HG03280 (cell line): ENCODE results near the gene SRD5A3.
A peak's percentile ranks its signal among the peaks of the same experiment; 100 is the strongest.

ENCODE experiments used
- ATAC-seq: cut with Tn5 transposase; IDR thresholded peaks from one replicate; pipeline ENCODE4 v1.9.1; 2021; ENCODE audit warnings: mild to moderate bottlenecking, moderate library complexity; ENCODE audit not compliant: unreplicated experiment

SRD5A3 gene

GRCh38 chr4:55372259-55372658 lies 26.2 kb downstream of the SRD5A3 start:
- ATAC-seq, result no peak

- no peak for ATAC-seq
Observed at GRCh38 chr4:55373461-55373860, 27.4 kb downstream of the SRD5A3 start.

DNA sequence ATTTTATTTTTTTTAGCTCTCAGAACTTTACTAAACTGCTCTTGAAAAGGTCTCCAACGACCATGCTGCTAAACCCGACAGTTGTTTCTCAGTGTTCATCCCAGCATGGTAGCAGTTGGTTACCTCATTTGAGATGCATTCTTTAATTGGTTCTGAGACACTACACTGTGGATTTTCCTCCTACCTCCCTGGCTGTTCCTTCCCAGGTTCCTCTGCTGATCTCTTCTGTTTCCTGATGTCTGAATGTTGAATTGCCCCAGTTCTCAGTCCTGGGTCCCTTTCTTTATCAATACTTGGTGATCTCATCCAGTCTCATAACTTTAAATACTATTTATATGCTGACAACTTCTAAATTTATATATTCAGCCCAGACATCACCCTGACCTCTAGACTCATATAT lies 30.7 kb downstream of the SRD5A3 start:
- no peak for ATAC-seq

DNA sequence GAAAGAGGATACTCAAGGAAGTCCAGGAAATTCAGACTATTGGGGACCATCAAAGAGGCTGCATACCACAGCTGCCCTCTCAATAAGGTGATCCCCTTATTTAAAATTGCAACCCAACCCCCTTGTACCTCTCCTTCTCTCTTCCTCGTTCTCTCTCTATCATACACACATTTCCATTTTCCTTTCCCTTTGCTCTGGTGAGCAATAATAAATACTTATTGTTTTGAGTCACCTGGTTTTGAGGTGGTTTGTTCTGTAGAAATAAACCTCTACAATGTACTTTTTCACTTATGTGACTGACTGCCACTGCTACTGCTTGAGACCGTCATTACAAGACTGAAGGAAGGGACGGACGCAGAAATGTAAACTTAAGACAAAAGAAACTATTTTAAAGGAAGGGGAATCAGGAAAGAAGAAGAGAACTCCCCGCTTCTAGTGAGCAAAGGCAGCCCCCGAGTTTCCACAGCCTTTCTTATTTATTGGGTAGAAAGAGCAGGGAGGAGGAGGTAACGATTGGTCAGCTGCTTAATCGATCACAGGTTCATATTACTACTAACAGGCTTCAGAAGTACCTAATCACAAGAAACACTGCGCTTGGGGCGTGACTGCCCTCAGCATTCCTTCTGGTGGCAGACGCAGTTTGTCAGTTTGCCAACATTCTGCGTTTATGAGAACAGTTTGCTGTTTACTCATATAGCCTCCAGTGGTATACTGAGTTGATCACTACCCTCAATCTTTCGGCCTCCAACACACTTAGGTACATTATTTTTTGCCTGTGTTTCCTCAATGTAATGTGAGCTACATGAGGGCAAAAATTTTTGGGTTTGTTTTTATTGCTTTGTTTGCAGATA lies 32.8 kb downstream of the SRD5A3 start:
- ATAC-seq, result no peak

DNA sequence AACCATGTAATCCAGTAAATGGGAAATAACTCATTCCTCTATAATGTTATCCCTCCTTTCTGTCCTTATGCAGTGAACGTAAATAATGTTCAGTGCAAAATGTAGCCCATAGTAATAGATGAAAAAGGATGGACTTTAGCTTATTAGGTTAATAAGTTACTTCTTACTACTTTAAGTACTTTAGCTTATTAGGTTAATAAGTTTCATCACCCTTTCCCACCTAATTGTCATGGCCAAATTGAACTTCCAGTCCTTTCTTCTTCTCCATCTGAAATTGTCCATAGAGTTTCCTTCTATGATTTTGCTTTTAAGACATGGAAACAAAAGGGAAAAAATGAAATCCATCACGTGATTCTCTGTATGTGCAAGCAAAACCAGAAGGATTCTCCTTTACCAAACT lies 34.5 kb downstream of the SRD5A3 start:
- no peak for ATAC-seq

- ATAC-seq, result no peak
Observed at GRCh38 chr4:55381502-55381901, 35.5 kb downstream of the SRD5A3 start.

- ATAC-seq, result no peak
Observed at GRCh38 chr4:55382488-55383003, 36.5 kb downstream of the SRD5A3 start.

GRCh38 chr4:55385201-55385649 lies 39.2 kb downstream of the SRD5A3 start:
- no peak for ATAC-seq

DNA sequence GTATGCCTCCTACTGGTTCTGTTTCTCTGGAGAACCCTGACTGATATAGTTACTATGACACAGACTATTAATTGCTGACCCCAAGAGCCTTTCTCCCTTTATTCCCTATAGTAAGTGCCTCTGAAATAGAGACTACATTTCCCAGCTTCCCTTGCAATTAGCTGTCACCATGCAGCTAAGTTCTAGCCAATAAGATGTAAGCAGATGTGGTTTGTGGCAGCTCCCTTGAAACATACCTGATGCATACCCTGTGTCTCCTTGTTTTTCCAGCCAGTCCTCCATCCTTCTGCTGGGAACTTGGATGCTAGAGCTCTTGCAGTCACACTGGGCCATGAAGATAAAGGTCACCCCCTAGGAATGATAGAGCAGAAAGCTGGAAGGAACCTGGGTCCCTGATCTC lies 40.0 kb downstream of the SRD5A3 start:
- peak; percentile 68 for ATAC-seq

- no peak for ATAC-seq
Observed at GRCh38 chr4:55386840-55387239, 40.8 kb downstream of the SRD5A3 start.

DNA sequence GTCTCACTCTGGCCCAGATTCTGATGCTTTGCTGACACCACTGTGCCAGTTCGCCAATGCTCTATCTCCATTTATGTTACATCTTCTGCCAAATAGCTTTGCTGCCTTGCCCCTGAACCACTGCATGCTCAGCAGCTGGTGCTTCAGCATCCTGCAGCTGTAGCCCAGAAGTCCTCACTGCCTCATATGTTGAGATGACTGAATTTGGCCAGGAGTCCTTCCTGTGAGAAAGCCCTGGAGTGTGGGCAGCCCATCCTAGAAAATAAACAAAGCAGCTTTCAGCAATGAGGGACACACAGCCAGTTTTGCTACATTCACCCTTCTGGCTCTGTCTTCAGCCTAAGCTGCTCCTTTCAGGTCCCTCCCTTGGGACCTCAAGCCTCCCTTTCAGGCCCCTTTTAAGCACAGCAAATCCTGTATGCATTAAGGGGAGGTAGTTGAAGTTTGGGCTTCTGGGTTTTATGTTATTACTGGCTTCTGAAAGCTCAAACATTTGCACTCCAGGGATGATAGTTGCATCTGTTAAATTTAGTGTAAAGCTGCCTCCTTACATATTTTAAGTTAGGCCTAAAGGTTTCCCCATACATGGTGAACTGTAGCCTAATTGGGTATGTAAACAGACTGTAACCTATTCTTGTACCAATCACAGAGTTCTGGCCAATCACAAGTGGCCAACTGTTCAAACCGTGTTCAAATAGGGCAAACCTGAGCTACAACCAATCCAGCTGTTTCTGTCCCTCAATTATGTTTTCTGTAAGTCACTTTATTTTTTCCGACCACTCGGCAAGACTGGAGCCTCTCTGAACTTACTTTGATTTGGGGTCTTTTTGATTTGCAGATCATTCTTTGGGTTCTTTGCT lies 47.6 kb downstream of the SRD5A3 start:
- ATAC-seq, result no peak

GRCh38 chr4:55395218-55395528 lies 49.1 kb downstream of the SRD5A3 start:
- ATAC-seq, result peak; percentile 3

DNA sequence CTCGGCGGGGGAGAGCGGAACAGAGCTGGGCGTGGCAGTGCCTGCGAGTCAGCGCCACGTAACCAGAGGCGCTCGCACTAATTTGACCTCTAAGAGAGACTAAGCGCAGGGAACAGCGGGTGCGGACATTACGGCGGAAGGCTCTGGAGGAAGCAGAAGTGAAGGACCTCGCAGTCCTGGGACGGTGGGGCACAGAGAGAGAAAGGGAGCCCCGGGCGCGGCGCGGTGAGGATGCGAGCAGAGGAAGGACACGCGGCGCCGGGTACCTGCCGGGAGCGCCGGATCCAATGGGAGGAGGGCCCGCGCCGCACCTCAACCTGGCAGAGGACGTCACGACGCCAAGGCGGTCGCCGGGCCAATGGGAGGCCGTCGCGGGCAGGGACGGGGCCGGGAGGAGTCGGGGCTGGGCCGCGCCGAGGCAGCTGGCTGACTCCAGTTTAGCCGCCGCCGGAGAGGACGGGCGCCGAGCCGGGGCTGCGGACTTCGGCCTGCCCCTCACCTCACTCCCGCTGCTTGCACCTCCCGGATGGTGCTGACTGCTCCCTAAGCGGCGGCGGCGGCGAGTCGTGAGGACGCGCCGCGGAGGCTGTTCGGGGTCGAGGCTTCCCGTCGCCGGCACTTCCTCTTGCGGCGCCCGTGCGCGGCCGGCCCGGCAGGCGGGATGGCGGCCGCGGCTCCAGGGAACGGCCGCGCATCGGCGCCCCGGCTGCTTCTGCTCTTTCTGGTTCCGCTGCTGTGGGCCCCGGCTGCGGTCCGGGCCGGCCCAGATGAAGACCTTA lies 49.7 kb downstream of the SRD5A3 start, which contains the start of gene TMEM165:
TMEM165 (plus strand) TSS at position 429 of the 779 bp plus-strand sequence; CDS start at position 662, 233 bp downstream.
- peak; percentile 93 for ATAC-seq

DNA sequence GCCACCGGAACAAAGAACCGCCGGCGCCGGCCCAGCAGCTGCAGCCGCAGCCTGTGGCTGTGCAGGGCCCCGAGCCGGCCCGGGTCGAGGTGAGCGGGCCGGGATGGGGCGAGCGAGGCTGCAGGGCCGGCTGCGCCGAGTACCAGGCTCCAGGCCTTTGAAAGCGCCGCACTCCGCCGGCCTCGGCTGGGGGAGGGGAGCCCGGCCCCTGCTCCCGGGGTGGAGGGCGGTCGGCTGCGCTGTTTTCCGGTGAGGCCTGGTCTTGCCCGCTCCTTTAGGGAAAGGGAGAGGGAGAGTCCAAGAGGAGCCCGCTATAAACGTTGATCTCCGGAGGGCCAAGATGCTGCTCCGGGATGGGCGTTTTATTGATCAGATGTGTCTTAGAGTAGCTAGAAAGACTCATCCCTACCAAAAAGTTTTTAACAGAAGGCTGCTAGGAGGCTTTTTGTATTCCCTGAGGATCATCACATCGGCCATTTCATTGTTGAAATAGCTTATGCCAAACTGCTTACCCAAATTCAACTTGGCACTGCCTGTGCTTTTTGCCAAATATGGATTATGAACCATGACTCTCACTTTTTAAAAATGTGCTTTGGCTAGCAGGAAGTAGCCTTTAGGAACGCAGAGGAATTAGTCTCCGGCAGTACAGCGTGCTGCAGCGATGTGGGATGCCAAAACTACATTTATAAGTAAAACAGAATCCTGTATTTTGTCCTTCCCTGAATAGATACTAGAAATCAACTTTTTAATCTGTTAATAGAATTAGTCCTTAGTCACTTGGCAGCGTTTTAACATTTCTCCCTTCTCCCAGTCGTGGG lies 50.5 kb downstream of the SRD5A3 start:
- ATAC-seq, result peak; percentile 22

- ATAC-seq, result no peak
Observed at GRCh38 chr4:55397126-55397436, 51.0 kb downstream of the SRD5A3 start.

DNA sequence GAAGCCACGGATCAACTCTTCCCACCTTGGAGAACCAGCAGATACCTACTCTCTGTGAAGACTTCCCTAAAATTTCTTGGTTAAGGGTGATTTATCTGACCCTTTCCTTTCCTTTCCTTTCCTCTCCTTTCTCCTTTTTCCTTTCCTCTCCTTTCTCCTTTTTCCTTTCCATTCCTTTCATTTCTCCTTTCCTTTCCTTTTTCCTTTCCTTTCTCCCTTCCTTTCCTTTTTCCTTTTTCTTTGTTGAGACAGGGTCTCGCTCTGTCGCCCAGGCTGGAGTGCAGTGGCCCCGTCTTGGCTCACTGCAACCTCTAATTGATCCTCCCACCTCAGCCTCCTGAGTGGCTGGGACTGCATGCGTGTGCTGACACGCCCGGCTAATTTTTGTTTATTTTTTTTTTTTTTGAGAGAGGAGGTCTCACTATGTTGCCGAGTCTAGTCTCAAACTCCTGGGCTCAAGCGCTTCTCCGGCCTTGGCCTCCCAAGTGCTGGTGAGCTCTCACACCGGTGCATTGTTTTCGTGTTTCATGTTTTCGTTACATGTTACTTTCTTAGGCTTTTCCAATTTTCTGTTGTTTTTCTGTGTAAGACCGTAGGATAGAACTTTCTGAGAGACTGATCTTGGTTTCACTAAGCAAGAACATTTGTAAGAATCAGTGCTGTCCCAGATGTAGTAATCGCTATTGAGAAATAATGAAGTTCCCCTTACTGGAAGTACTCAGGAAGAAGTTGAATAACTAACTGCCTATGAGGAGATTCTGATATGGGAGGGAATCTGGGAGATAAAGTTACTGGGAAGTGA lies 51.7 kb downstream of the SRD5A3 start:
- ATAC-seq, result no peak

DNA sequence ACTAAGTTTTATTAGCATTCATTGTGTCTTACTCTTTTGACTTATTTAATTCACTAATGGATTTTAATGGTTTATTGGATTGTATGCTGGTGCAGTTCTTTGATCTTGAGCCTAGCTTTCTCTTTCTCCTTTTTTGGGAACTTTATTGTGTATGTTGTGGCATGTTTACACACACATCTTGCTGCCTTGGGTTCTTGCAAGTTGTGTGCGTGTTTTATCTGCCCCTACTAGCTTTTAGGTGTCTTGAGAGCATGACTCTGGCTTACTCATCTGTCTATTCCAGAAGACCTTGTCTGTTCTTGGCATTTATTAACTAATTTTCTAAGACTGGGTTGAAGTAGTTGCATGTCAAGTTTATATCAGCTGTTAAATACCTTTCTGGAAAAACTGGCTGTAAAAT lies 52.4 kb downstream of the SRD5A3 start:
- no peak for ATAC-seq

- ATAC-seq, result no peak
Observed at GRCh38 chr4:55398966-55399365, 52.9 kb downstream of the SRD5A3 start.

DNA sequence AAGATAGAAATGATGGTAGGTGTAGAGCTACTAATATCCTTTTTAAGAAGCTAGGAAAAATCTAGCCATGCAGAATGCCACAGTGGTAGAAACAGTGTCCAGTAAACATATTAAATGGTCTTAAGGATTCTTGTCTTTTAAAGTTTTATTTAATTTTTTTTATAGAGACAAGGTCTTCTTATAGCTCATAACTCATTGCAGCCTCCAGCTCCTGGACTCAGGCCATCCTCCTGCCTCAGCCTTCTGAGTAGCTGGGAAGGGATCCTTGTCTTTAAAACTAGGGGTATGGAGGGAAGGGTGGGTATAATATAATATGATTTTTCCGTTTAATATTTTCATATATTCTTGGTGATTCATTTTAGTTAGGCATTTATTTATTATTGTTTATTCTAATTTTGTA lies 53.5 kb downstream of the SRD5A3 start:
- no peak for ATAC-seq
